ENCODE measurements around the gene PARD6G.

- TF ChIP-seq CTCF (IDR thresholded peaks at IDR 0.05; ENCODE audit: low read length) (no peak), EZH2 (IDR thresholded peaks at IDR 0.05; ENCODE audit: borderline replicate concordance, low read length) (no peak)
Observed at GRCh38 chr18:80246445-80247392, 595 bp downstream of the PARD6G start.

All from OCI-LY1 (cell line).